ENCODE results near the gene PNPLA8.

DNA sequence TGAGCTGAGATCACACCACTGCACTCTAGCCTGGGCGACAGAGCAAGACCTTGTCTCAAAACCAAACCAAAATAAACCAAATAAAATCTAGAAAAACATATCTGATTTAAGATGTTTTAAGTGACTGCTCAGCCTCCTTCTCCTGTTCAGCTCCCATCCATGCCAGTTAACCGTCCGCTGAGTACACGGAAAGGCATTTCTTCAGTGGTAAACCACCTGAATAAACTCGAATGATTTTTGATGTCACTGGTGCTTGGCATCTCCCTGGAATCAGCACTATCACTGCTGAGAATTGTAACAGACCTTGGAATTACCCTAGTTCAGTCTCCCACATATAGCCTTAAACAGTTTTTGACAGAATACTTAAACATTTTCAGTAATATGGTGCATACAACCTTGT lies 45.6 kb downstream of the PNPLA8 start:
- TF ChIP-seq, protein P1, sequence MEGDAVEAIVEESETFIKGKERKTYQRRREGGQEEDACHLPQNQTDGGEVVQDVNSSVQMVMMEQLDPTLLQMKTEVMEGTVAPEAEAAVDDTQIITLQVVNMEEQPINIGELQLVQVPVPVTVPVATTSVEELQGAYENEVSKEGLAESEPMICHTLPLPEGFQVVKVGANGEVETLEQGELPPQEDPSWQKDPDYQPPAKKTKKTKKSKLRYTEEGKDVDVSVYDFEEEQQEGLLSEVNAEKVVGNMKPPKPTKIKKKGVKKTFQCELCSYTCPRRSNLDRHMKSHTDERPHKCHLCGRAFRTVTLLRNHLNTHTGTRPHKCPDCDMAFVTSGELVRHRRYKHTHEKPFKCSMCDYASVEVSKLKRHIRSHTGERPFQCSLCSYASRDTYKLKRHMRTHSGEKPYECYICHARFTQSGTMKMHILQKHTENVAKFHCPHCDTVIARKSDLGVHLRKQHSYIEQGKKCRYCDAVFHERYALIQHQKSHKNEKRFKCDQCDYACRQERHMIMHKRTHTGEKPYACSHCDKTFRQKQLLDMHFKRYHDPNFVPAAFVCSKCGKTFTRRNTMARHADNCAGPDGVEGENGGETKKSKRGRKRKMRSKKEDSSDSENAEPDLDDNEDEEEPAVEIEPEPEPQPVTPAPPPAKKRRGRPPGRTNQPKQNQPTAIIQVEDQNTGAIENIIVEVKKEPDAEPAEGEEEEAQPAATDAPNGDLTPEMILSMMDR (IDR thresholded peaks at IDR 0.05): no peak
- TF ChIP-seq POLR2A (IDR thresholded peaks at IDR 0.05): no peak

Measured in tibial nerve (tissue), 3 donors.